GM12878 (cell line): ENCODE measurements around the gene DIP2C. TPM values are rescaled to one million over a fixed set of nuclear protein-coding genes. Genes with fewer than 3 reads are reported as not detected.

Experiments used
- ATAC-seq: fragments of 200-7000 bp; cut with Tn5 transposase; 3 replicates; pipeline ENCODE4 v1.9.1; 2020; ENCODE audit warnings: mild to moderate bottlenecking, moderate library complexity
- BruUV-seq: library from RNA; stranded (reverse); fragments of 400-500 nt; replicated peaks from 2 replicates; lab custom pipeline; 2021; lab: Mats Ljungman, UMichigan
- CTCF ChIA-PET: fragments of 300-600 bp; sonication (Branson Sonifier 250); formaldehyde crosslinking; extraction: SDS; loops from one replicate; lab custom pipeline; 2021; ENCODE audit warnings: inconsistent platforms; lab: Yijun Ruan, JAX
- POLR2A ChIA-PET: fragments of 350-600 bp; formaldehyde crosslinking; extraction: SDS; loops from one replicate; lab custom pipeline; 2021; ENCODE audit warnings: inconsistent platforms; lab: Charles Lee
- RAD21 ChIA-PET: fragments of 300-600 bp; sonication (Branson Sonifier 250); formaldehyde crosslinking; loops from one replicate; lab custom pipeline; 2023; ENCODE audit warnings: antibody characterized with exemption; ENCODE audit not compliant: unreplicated experiment; lab: Charles Lee
- SMC1A ChIA-PET: fragments of 300-600 bp; sonication (Branson Sonifier 250); formaldehyde crosslinking; loops from one replicate; lab custom pipeline; 2023; ENCODE audit not compliant: unreplicated experiment, uncharacterized antibody; lab: Charles Lee
- DNase-seq: peaks from one replicate; pipeline ENCODE4 v3.0.0-alpha.2; 2011; ENCODE audit warnings: low read depth, low spot score
- FAIRE-seq: peaks from 3 replicates; lab custom pipeline; 2011; peaks lifted over from hg19 to GRCh38; lab: Jason Lieb, UNC
- H2AFZ ChIP-seq: 2 replicates; pipeline ENCODE4 v1.6.0; 2011; ENCODE audit warnings: low read depth, low read length, control low read depth; ENCODE audit not compliant: control insufficient read depth
- H3K27ac ChIP-seq: 2 replicates; pipeline ENCODE4 v1.5.1; 2011; ENCODE audit warnings: control low read depth; ENCODE audit not compliant: control insufficient read depth, insufficient read depth
- H3K27me3 ChIP-seq, 2 experiments: replicated peaks in 1 of 2; 2 replicates each; pipeline versions ENCODE4 v1.6.0 to v1.6.1; 2011; ENCODE audit warnings: low read length in 1 of 2; ENCODE audit not compliant: control insufficient read depth in 2 of 2, insufficient read depth in 2 of 2
- H3K36me3 ChIP-seq, 2 experiments: 2 replicates each; pipeline ENCODE4 v1.5.1; 2011; ENCODE audit warnings: low read length in 1 of 2; ENCODE audit not compliant: control insufficient read depth in 2 of 2, insufficient read depth in 2 of 2
- H3K4me1 ChIP-seq: 2 replicates; pipeline ENCODE4 v1.6.1; 2011; ENCODE audit warnings: mild to moderate bottlenecking, low read length, moderate library complexity, mixed read lengths; ENCODE audit not compliant: control insufficient read depth, insufficient read depth
- H3K4me2 ChIP-seq: 2 replicates; pipeline ENCODE4 v1.6.0; 2011; ENCODE audit warnings: control low read depth; ENCODE audit not compliant: control insufficient read depth, insufficient read depth
- H3K4me3 ChIP-seq: fragments of 200-600 bp; sonication (generic); 2 replicates; pipeline ENCODE4 v1.5.1; 2016
- H3K79me2 ChIP-seq: 2 replicates; pipeline ENCODE4 v1.6.0; 2011; ENCODE audit warnings: low read length; ENCODE audit not compliant: control insufficient read depth, insufficient read depth
- H3K9ac ChIP-seq: 2 replicates; pipeline ENCODE4 v1.8.0; 2011; ENCODE audit warnings: low read length, control low read depth, mixed read lengths; ENCODE audit not compliant: control insufficient read depth, insufficient read depth
- H3K9me3 ChIP-seq: replicated peaks from 3 replicates; pipeline ENCODE4 v1.5.1; 2011; ENCODE audit warnings: mild to moderate bottlenecking, low read length; ENCODE audit not compliant: control insufficient read depth, insufficient read depth
- H4K20me1 ChIP-seq: 2 replicates; pipeline ENCODE4 v1.6.0; 2011; ENCODE audit not compliant: control insufficient read depth, insufficient read depth
- CBFB ChIP-seq: IDR thresholded peaks from 2 replicates; pipeline ENCODE4 v1.6.1; 2016; ENCODE audit warnings: antibody characterized with exemption, low read depth
- CBX3 ChIP-seq: fragments of 200-600 bp; sonication (generic); IDR thresholded peaks from 2 replicates; pipeline ENCODE4 v1.6.1; 2016; ENCODE audit warnings: low read depth, borderline replicate concordance
- CREM ChIP-seq: IDR thresholded peaks from 2 replicates; pipeline ENCODE4 v1.6.1; 2014; ENCODE audit warnings: antibody characterized with exemption, low read depth
- DPF2 ChIP-seq: fragments of 450-650 bp; IDR thresholded peaks from 2 replicates; pipeline ENCODE4 v1.6.1; 2017; ENCODE audit warnings: mild to moderate bottlenecking
- EGR1 ChIP-seq, 2 experiments: IDR thresholded peaks; 1 replicate in 1 of 2; 2 replicates in 1 of 2; pipeline ENCODE4 v1.6.1; 2011 to 2012; ENCODE audit warnings: low read depth in 2 of 2, low read length in 2 of 2, borderline replicate concordance in 1 of 2, mild to moderate bottlenecking in 1 of 2, moderate library complexity in 1 of 2
- ETV6 ChIP-seq, 2 experiments: fragments of 450-650 bp in 1 of 2; IDR thresholded peaks in 1 of 2; conservative IDR thresholded peaks in 1 of 2; 2 replicates each; pipeline ENCODE4 v1.6.1; 2014; ENCODE audit warnings: antibody characterized with exemption in 1 of 2, borderline replicate concordance in 1 of 2, low read depth in 1 of 2, mild to moderate bottlenecking in 1 of 2, moderate library complexity in 1 of 2
- FOS ChIP-seq: IDR thresholded peaks from 3 replicates; pipeline ENCODE4 v1.6.1; 2011; ENCODE audit warnings: borderline replicate concordance; ENCODE audit not compliant: insufficient read length; ENCODE audit errors: extremely low read depth
- JUNB ChIP-seq: IDR thresholded peaks from 2 replicates; pipeline ENCODE4 v1.6.1; 2016; ENCODE audit warnings: antibody characterized with exemption, mild to moderate bottlenecking
- MEF2A ChIP-seq: IDR thresholded peaks from 2 replicates; pipeline ENCODE4 v1.6.1; 2011; ENCODE audit warnings: low read depth, mild to moderate bottlenecking, low read length, moderate library complexity; ENCODE audit not compliant: insufficient read depth
- NFYA ChIP-seq: IDR thresholded peaks from 2 replicates; pipeline ENCODE4 v1.6.1; 2011; ENCODE audit warnings: low read depth, mild to moderate bottlenecking, low read length, improper control_type of control experiment, borderline replicate concordance
- PKNOX1 ChIP-seq: fragments of 450-650 bp; IDR thresholded peaks from 2 replicates; pipeline ENCODE4 v1.6.1; 2016; ENCODE audit warnings: mild to moderate bottlenecking
- REST ChIP-seq: IDR thresholded peaks from 2 replicates; pipeline ENCODE4 v1.6.1; 2012; ENCODE audit warnings: mild to moderate bottlenecking, low read depth, low read length
- SMAD5 ChIP-seq: IDR thresholded peaks from 2 replicates; pipeline ENCODE4 v1.6.1; 2016; ENCODE audit warnings: antibody characterized with exemption, low read depth
- TCF3 ChIP-seq: IDR thresholded peaks from 2 replicates; pipeline ENCODE4 v1.6.1; 2012; ENCODE audit warnings: low read depth, mild to moderate bottlenecking, low read length, borderline replicate concordance; ENCODE audit not compliant: insufficient read depth
- ZNF217 ChIP-seq: fragments of 450-650 bp; IDR thresholded peaks from 2 replicates; pipeline ENCODE4 v1.6.1; 2017; ENCODE audit warnings: antibody characterized with exemption, mild to moderate bottlenecking
- ZNF384 ChIP-seq: IDR thresholded peaks from 2 replicates; pipeline ENCODE4 v1.6.1; 2012; ENCODE audit warnings: low read depth, mild to moderate bottlenecking, low read length, improper control_type of control experiment, borderline replicate concordance
- ZNF622 ChIP-seq: fragments of 450-650 bp; IDR thresholded peaks from 2 replicates; pipeline ENCODE4 v1.6.1; 2017; ENCODE audit warnings: mild to moderate bottlenecking, inconsistent platforms
- WGBS: methylation state at CpG from one replicate; pipeline ENCODE4 v1.1.6; 2016; ENCODE audit warnings: low lambda C conversion rate; ENCODE audit not compliant: insufficient replicate concordance, insufficient coverage; ENCODE audit errors: missing lambda C conversion rate; 5-methylcytosine and 5-hydroxymethylcytosine counted together
- in situ Hi-C: fragments of 300-500 bp; cut with MboI; formaldehyde crosslinking; loops from 9 replicates; pipeline ENCODE4 v1.14.3; 2018; ENCODE audit warnings: mixed read lengths
- intact Hi-C: fragments of 100-400 bp; cut with micrococcal nuclease; formaldehyde crosslinking; loops from one replicate; pipeline ENCODE4 v1.14.2; 2022; ENCODE audit not compliant: unreplicated experiment
- polyA plus RNA-seq, 11 experiments: library from polyadenylated mRNA; depleted of rRNA in 4 of 11; unstranded in 6 of 11; stranded (reverse) in 5 of 11; fragments of >200 nt; fragmentation: Nextera tagmentation in 4 of 11; fragmentation: Illumina TruSeq in 1 of 11; extraction: Ambion mirVana in 4 of 11; extraction: Trizol in 1 of 11; gene quantifications; 1 replicate in 1 of 11; 2 replicates in 10 of 11; pipeline versions ENCODE4 v1.2.1 to v1.2.3, GENCODE V29; 2011 to 2016; ENCODE audit warnings: inconsistent platforms in 2 of 11, missing spikeins in 2 of 11, low read depth in 1 of 11
- total RNA-seq, 4 experiments: library from RNA; depleted of rRNA in 3 of 4; stranded (reverse); fragments of >200 nt in 3 of 4; fragmentation: Illumina TruSeq in 1 of 4; extraction: Trizol in 1 of 4; gene quantifications; 2 replicates each; pipeline versions ENCODE4 v1.2.1 to v1.2.3, GENCODE V29; 2013 to 2021

DIP2C gene
- total and polyA plus RNA-seq, 10 of the 15 experiments (the other 5 are each of a cell fraction or from before 2014, with no cell fraction given), result 0.01 to 0.10 (median 0.06) TPM

DNA sequence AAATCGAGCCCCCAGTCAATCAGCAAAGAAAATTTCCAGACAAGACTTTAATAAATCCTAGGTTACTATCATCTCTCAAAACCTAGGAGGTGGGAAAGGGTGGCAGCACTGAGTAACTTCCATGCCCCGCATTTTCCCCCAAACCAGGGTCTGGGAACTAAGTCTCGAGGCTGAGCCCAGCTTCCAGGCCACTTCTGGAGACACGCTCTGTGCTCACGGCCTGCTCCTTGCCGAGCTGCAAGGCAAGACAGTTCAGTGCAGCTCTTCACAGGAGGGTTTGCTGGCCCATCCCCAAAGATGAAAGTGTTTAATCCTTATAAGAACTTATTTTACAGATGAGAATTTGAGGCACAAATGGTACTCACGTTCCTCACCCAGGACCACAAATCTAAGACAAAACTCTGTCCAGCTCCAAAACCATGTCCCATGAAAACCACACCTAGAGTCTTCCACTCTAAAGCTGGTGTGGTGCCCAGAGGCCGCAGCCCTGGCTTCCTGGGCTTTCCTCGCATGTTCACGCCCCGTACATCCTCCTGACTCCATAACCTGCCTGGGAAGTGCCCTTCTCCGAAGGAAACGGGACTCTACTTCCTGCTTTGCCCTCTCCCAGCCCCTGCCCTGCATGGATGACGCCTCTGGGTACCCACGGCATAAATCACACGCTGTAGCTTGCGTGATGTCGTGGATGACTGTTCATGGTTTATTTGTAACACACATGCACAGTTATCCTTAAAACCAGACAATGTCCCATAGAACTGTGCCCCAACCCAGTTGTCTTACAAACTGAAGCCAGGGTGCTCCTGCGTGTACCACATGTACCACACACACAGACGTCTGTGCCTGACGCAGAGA is 201.2 kb downstream of the DIP2C start:
- Histone ChIP-seq H3K27ac (no peak overlapping the region), H3K9ac (no peak overlapping the region), H3K79me2 (no peaks in the 10 kb centered on the region), H3K4me3 (no peak overlapping the region), H3K36me3 (no peaks in the 10 kb centered on the region), H3K27me3 (peaks cover 2 to 6% of the 10 kb centered on the region in 2 experiments; a peak in 3 of 4 replicates), H3K4me1 (no peaks in the 10 kb centered on the region), H4K20me1 (no peaks in the 10 kb centered on the region), H3K4me2 (no peak overlapping the region), H3K9me3 (no peaks in the 10 kb centered on the region), H2AFZ (no peak overlapping the region)
- ChIA-PET RAD21 (no interaction called here), POLR2A (no interaction called here), SMC1A (no interaction called here), CTCF (no interaction called here)
- ATAC-seq (no peak), DNase-seq (no peak)
- in situ Hi-C loops (no loop called here), intact Hi-C loops (no loop called here)
- WGBS, result 73% methylated on average over 21 of the region's 21 CpGs
- no TSS peak for BruUV-seq
- TF ChIP-seq CBX3 (no peak), ZNF622 (no peak), JUNB (no peak), ETV6 (conservative IDR thresholded peaks at IDR 0.05 in 1 of 2, IDR thresholded peaks at IDR 0.05 in 1 of 2; ENCODE audit: borderline replicate concordance in 1 of 2, low read depth in 1 of 2) (no peak), EGR1 (IDR thresholded peaks at IDR 0.05; ENCODE audit: borderline replicate concordance in 1 of 2, low read depth in 2 of 2, low read length in 2 of 2) (no peak), ZNF217 (no peak), CBFB (no peak), ZNF384 (no peak), NFYA (no peak), FOS (no peak), MEF2A (no peak), CREM (no peak), SMAD5 (no peak), TCF3 (no peak), DPF2 (no peak), REST (no peak), PKNOX1 (no peak)
- TF ChIP-seq, all 136 proteins: peak for 0
- no peak for FAIRE-seq
